OCI-LY7 (cell line): ENCODE data around the gene ADAMTS2. TPM values are rescaled to one million over a fixed set of nuclear protein-coding genes. Genes with fewer than 3 reads are reported as not detected.

Source experiments
- BruUV-seq: library from RNA; stranded (reverse); fragments of 400-500 nt; replicated peaks from 2 replicates; lab custom pipeline; 2021; lab: Mats Ljungman, UMichigan
- CTCF ChIA-PET: fragments of 300-600 bp; sonication (Branson Sonifier 250); formaldehyde crosslinking; loops from one replicate; lab custom pipeline; 2022; ENCODE audit warnings: antibody characterized with exemption; ENCODE audit not compliant: unreplicated experiment; lab: Charles Lee
- POLR2A ChIA-PET: fragments of 300-600 bp; sonication (Branson Sonifier 250); formaldehyde crosslinking; loops from one replicate; lab custom pipeline; 2022; ENCODE audit warnings: antibody characterized with exemption; lab: Charles Lee
- DNase-seq: peaks from one replicate; pipeline ENCODE4 v3.0.0-alpha.2; 2015; ENCODE audit warnings: low spot score
- H2AFZ ChIP-seq: fragments of 200-600 bp; sonication (generic), shearing (Covaris generic); 2 replicates; pipeline ENCODE4 v1.6.1; 2014; ENCODE audit warnings: mild to moderate bottlenecking, antibody characterized with exemption, low read length, moderate library complexity
- H3K27ac ChIP-seq: fragments of 200-600 bp; sonication (generic); 2 replicates; pipeline ENCODE4 v1.5.1; 2014; ENCODE audit warnings: mixed run types, low read depth, mild to moderate bottlenecking, moderate library complexity, low read length, inconsistent platforms; ENCODE audit not compliant: poor library complexity, severe bottlenecking
- H3K36me3 ChIP-seq: fragments of 200-600 bp; sonication (generic); 2 replicates; pipeline ENCODE4 v1.6.1; 2014; ENCODE audit warnings: mild to moderate bottlenecking, antibody characterized with exemption, low read length, moderate library complexity, mixed read lengths; ENCODE audit not compliant: insufficient read depth
- H3K4me1 ChIP-seq: fragments of 200-600 bp; sonication (generic); 2 replicates; pipeline ENCODE4 v1.5.1; 2014; ENCODE audit warnings: mild to moderate bottlenecking, low read length; ENCODE audit not compliant: insufficient read depth, poor library complexity, severe bottlenecking
- H3K4me2 ChIP-seq: fragments of 200-600 bp; sonication (generic); 2 replicates; pipeline ENCODE4 v1.6.1; 2014; ENCODE audit warnings: mild to moderate bottlenecking, low read length
- H3K4me3 ChIP-seq: fragments of 200-600 bp; sonication (generic); 2 replicates; pipeline ENCODE4 v1.5.1; 2014; ENCODE audit warnings: mild to moderate bottlenecking, low read depth, low read length; ENCODE audit not compliant: poor library complexity, severe bottlenecking
- H3K79me2 ChIP-seq: fragments of 200-600 bp; sonication (generic); 2 replicates; pipeline ENCODE4 v1.6.1; 2016; ENCODE audit warnings: low read depth, mild to moderate bottlenecking, low read length, moderate library complexity, mixed read lengths; ENCODE audit not compliant: insufficient read depth
- H3K9me2 ChIP-seq: fragments of 200-600 bp; sonication (generic); 2 replicates; pipeline ENCODE4 v1.6.1; 2016; ENCODE audit warnings: mild to moderate bottlenecking, low read length, mixed read lengths; ENCODE audit not compliant: insufficient read depth
- H3K9me3 ChIP-seq: fragments of 200-600 bp; sonication (generic); 2 replicates; pipeline ENCODE4 v1.6.1; 2014; ENCODE audit warnings: mild to moderate bottlenecking, mixed run types, low read length, mixed read lengths
- H4K20me1 ChIP-seq: fragments of 200-600 bp; sonication (generic); 2 replicates; pipeline ENCODE4 v1.6.1; 2014; ENCODE audit warnings: mild to moderate bottlenecking, antibody characterized with exemption, low read length, moderate library complexity, mixed read lengths; ENCODE audit not compliant: insufficient read depth
- EZH2phosphoT487 ChIP-seq: fragments of 200-600 bp; sonication (generic); IDR thresholded peaks from 2 replicates; pipeline ENCODE4 v1.6.1; 2018; ENCODE audit warnings: low read depth, borderline replicate concordance, mild to moderate bottlenecking, mixed run types, antibody characterized with exemption, low read length, moderate library complexity, mixed read lengths
- intact Hi-C: fragments of 100-400 bp; cut with micrococcal nuclease; formaldehyde crosslinking; loops from one replicate; pipeline ENCODE4 v1.10.0; 2022; ENCODE audit not compliant: unreplicated experiment
- total RNA-seq, 2 experiments: library from RNA; depleted of rRNA in 1 of 2; stranded (reverse); fragments of >200 nt in 1 of 2; shearing (Covaris generic) in 1 of 2; gene quantifications; 2 replicates each; pipeline ENCODE4 v1.2.3, GENCODE V29; 2014 to 2022
- TF ChIP-seq, protein P1 (sequence below): fragments of 200-600 bp; sonication (generic); conservative IDR thresholded peaks from 2 replicates; pipeline ENCODE4 v1.5.1; 2014; ENCODE audit warnings: mild to moderate bottlenecking, antibody characterized with exemption, low read length, moderate library complexity, mixed read lengths

ADAMTS2 gene
- total RNA-seq, 2 experiments from 2014 or later = not detected

DNA sequence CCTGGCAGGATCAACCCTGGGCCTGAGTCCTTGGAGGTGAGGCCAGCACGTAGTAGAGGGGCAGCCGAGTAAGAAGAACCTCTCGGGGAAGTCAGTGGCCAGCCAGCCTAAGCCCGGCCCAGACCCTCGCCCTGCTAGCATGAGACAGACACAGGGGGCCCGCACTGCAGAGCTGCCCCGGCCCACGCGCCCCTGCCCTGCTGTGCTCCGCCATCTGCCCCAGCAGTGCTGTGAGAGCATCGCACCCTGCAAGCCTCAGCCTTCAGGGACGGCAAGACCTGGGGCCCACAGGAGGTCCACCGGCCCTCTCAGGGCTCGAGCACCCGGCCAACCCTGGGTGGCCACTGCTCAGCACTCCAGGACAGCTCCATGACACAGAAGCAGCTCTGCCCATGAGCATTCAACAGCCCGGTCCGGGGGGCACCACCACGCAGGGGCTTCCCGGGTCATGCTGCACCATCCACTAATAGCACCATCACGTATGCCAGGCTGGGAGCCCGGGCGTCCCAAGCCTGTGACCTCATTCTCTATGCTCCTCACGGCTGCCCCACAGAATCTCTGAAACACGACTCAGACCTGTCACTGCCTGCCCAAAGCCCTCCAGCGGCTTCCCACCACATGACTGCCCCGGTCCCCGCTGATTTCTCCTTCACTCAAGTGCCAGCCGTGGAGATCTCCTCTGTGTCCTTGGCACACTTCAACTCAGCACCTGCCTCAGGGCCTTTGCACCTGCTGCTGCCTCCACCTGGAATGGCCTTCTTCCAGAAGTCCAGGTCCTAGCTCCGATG is 38.1 kb downstream of the ADAMTS2 start:
- no TSS peak for BruUV-seq
- TF ChIP-seq, protein P1, sequence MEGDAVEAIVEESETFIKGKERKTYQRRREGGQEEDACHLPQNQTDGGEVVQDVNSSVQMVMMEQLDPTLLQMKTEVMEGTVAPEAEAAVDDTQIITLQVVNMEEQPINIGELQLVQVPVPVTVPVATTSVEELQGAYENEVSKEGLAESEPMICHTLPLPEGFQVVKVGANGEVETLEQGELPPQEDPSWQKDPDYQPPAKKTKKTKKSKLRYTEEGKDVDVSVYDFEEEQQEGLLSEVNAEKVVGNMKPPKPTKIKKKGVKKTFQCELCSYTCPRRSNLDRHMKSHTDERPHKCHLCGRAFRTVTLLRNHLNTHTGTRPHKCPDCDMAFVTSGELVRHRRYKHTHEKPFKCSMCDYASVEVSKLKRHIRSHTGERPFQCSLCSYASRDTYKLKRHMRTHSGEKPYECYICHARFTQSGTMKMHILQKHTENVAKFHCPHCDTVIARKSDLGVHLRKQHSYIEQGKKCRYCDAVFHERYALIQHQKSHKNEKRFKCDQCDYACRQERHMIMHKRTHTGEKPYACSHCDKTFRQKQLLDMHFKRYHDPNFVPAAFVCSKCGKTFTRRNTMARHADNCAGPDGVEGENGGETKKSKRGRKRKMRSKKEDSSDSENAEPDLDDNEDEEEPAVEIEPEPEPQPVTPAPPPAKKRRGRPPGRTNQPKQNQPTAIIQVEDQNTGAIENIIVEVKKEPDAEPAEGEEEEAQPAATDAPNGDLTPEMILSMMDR = no peak
- TF ChIP-seq EZH2phosphoT487 = no peak
- CTCF ChIA-PET = no interaction called here

DNA sequence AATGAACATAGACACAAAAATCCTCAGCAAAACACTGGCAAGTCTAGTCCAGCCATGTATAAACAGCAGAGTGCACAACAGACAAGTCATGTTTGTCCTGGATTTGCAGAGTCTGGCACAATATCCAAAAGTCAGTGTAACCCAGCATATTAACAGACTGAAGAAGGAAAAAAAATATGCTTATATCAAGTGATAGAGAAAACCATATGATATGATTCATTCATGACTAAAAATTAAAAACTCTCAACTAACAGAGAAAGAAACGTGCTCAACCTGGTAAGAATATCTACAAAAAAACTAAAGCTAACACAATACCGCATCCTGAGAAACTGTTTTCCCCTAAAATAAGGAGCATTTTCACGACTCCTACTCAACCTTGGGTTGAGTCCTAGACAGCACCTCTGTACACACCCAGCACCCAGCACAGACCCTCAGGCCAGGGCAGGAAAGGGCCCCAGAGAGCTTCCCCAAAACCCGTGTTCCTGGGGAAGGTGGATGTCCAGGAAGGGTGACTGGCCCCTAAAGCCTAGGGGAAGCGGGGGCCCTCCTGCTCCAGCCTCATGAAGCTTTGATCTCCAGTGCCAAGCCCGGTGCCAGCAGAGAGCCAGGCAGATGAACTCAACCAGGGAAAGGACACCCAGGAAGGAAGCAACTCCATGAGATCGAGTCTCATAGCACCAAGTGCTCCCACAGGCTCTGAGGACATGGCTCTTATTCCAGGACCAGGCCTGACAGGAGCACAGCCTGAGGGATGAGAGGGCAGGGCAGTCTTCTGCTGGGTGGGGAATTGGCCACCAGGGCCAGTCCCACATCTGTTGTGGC is 38.9 kb downstream of the ADAMTS2 start:
- Histone ChIP-seq H2AFZ (no peak overlapping the region), H3K9me2 (no peaks in the 10 kb centered on the region), H3K27ac (no peak overlapping the region), H3K4me1 (no peaks in the 10 kb centered on the region), H3K79me2 (no peaks in the 10 kb centered on the region), H3K36me3 (no peaks in the 10 kb centered on the region), H3K4me3 (no peak overlapping the region), H3K4me2 (no peak overlapping the region), H4K20me1 (no peaks in the 10 kb centered on the region), H3K9me3 (no peaks in the 10 kb centered on the region)
- DNase-seq = no peak
- intact Hi-C loops = no loop called here
- no peak for TF ChIP-seq EZH2phosphoT487
- TF ChIP-seq, protein P1 = no peak
- ChIA-PET CTCF (no interaction called here), POLR2A (no interaction called here)
- BruUV-seq = no TSS peak

More for the DNA sequence above, 38.1 kb downstream of the ADAMTS2 start:
- intact Hi-C loops = no loop called here
- Histone ChIP-seq H3K27ac (no peak overlapping the region), H2AFZ (no peak overlapping the region), H4K20me1 (no peaks in the 10 kb centered on the region), H3K9me2 (no peaks in the 10 kb centered on the region), H3K79me2 (no peaks in the 10 kb centered on the region), H3K4me3 (no peak overlapping the region), H3K9me3 (no peaks in the 10 kb centered on the region), H3K4me1 (no peaks in the 10 kb centered on the region), H3K4me2 (no peak overlapping the region), H3K36me3 (no peaks in the 10 kb centered on the region)
- no peak for DNase-seq
- POLR2A ChIA-PET = no interaction called here
